ENCODE data around the gene FRMPD2.
A peak's percentile ranks its signal among the peaks of the same experiment; 100 is the strongest.
"Not testable (repeated sequence)": the region's sequence is repeated elsewhere in the genome, so short reads cannot be mapped to it uniquely, and the experiment has no call there.

FRMPD2 gene

GRCh38 chr10:48285710-48286109 lies 11.2 kb upstream of the FRMPD2 start:
- POLR2A ChIA-PET = no interaction called here
- CTCF ChIA-PET = interaction anchor here (1.1 to 6.7 kb wide), 2 partner anchors 16 to 69 kb away, joined by 4 to 85 read pairs; no protein-coding TSS in a partner anchor
- TF ChIP-seq CTCF (IDR thresholded peaks at IDR 0.05; ENCODE audit: control extremely low read depth, extremely low read depth, low read depth, missing control alignments) = no peak
- DNase-seq (ENCODE audit: extremely low spot score) = peak; percentile 39

GRCh38 chr10:48284811-48285210 lies 10.3 kb upstream of the FRMPD2 start:
- CTCF ChIA-PET = interaction anchor here (1.6 kb wide), 1 partner anchor 16 kb away, joined by 5 read pairs; no protein-coding TSS in a partner anchor
- POLR2A ChIA-PET = no interaction called here
- DNase-seq (ENCODE audit: extremely low spot score) = no peak
- no peak for TF ChIP-seq CTCF (IDR thresholded peaks at IDR 0.05; ENCODE audit: control extremely low read depth, extremely low read depth, low read depth, missing control alignments)

GRCh38 chr10:48284002-48284546 lies 9.6 kb upstream of the FRMPD2 start:
- no peak for TF ChIP-seq CTCF (IDR thresholded peaks at IDR 0.05; ENCODE audit: control extremely low read depth, extremely low read depth, low read depth, missing control alignments)
- DNase-seq (ENCODE audit: extremely low spot score) = no peak
- POLR2A ChIA-PET = no interaction called here
- CTCF ChIA-PET = interaction anchor here (1.1 to 1.6 kb wide), 2 partner anchors 17 to 68 kb away, joined by 3 to 5 read pairs; no protein-coding TSS in a partner anchor

GRCh38 chr10:48282829-48283228 lies 8.3 kb upstream of the FRMPD2 start:
- CTCF ChIA-PET = interaction anchor here (1.3 to 1.9 kb wide), 2 partner anchors 11 to 25 kb away, joined by 3 to 5 read pairs; no protein-coding TSS in a partner anchor
- TF ChIP-seq CTCF (IDR thresholded peaks at IDR 0.05; ENCODE audit: control extremely low read depth, extremely low read depth, low read depth, missing control alignments) = no peak
- no peak for DNase-seq (ENCODE audit: extremely low spot score)
- POLR2A ChIA-PET = no interaction called here

GRCh38 chr10:48281697-48282096 lies 7.2 kb upstream of the FRMPD2 start:
- CTCF ChIA-PET = interaction anchor here (1.9 kb wide), 1 partner anchor 10 kb away, joined by 5 read pairs; no protein-coding TSS in a partner anchor
- DNase-seq (ENCODE audit: extremely low spot score); POLR2A ChIA-PET: not testable (repeated sequence)

- CTCF ChIA-PET = interaction anchor here (1.0 to 5.2 kb wide), 3 partner anchors 9 to 31 kb away, joined by 4 to 41 read pairs (median 7); no protein-coding TSS in a partner anchor
- POLR2A ChIA-PET = interaction anchor here (1.4 kb wide), 1 partner anchor 9 kb away, joined by 4 read pairs; no protein-coding TSS in a partner anchor
- TF ChIP-seq CTCF (IDR thresholded peaks at IDR 0.05; ENCODE audit: control extremely low read depth, extremely low read depth, low read depth, missing control alignments) = no peak
- peak; percentile 45 for DNase-seq (ENCODE audit: extremely low spot score)
Measured at GRCh38 chr10:48279081-48279751, 4.7 kb upstream of the FRMPD2 start.

GRCh38 chr10:48277093-48277492 lies 2.6 kb upstream of the FRMPD2 start:
- DNase-seq (ENCODE audit: extremely low spot score) = no peak
- CTCF ChIA-PET = interaction anchor here (5.2 kb wide), 1 partner anchor 13 kb away, joined by 41 read pairs; no protein-coding TSS in a partner anchor
- no peak for TF ChIP-seq CTCF (IDR thresholded peaks at IDR 0.05; ENCODE audit: control extremely low read depth, extremely low read depth, low read depth, missing control alignments)
- POLR2A ChIA-PET = no interaction called here
